Esophagus squamous epithelium (tissue), 4 donors: ENCODE measurements around the gene TPK1.

Experiments
- POLR2A ChIP-seq, 4 donors: fragments of 450-650 bp; IDR thresholded peaks; one replicate each; pipeline ENCODE4 v1.6.1; 2017; ENCODE audit warnings: antibody characterized with exemption in 4 of 4, mild to moderate bottlenecking in 4 of 4, moderate library complexity in 3 of 4
- TF ChIP-seq, protein P1 (sequence below), 6 experiments: fragments of 450-650 bp in 4 of 6; fragments of 200-600 bp in 2 of 6; sonication (generic) in 2 of 6; IDR thresholded peaks; one replicate each; pipeline ENCODE4 v1.5.1; 2016 to 2019; ENCODE audit warnings: antibody characterized with exemption in 6 of 6, mild to moderate bottlenecking in 4 of 6, moderate library complexity in 4 of 6

DNA sequence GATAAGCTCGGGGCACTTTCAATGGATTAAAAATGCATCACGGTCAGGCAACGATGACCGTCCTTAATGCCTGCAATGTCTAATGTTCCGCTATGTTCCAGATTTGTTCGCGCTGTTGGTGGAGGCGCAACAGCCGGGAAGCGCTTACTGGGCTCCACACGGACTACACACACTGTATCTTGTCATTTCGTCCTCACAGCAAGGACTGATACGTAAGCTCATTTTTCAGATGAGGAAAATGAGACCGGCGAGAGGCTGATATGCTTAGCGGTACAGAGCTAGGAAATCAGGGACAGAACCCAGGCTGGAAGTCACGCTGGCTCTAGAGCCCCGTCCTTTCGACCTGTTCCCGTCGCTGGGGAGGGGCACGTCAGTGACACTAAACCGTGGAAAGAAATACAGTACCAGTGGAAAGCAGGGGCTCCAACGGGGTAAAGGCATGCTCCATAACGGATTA, 670 bp downstream of the TPK1 start:
- TF ChIP-seq, protein P1, sequence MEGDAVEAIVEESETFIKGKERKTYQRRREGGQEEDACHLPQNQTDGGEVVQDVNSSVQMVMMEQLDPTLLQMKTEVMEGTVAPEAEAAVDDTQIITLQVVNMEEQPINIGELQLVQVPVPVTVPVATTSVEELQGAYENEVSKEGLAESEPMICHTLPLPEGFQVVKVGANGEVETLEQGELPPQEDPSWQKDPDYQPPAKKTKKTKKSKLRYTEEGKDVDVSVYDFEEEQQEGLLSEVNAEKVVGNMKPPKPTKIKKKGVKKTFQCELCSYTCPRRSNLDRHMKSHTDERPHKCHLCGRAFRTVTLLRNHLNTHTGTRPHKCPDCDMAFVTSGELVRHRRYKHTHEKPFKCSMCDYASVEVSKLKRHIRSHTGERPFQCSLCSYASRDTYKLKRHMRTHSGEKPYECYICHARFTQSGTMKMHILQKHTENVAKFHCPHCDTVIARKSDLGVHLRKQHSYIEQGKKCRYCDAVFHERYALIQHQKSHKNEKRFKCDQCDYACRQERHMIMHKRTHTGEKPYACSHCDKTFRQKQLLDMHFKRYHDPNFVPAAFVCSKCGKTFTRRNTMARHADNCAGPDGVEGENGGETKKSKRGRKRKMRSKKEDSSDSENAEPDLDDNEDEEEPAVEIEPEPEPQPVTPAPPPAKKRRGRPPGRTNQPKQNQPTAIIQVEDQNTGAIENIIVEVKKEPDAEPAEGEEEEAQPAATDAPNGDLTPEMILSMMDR (IDR thresholded peaks at IDR 0.05) = no peak
- no peak for TF ChIP-seq POLR2A (IDR thresholded peaks at IDR 0.05)
